GM12873 (cell line): ENCODE measurements around the gene SLC6A3.

Experiments
- CTCF ChIP-seq: IDR thresholded peaks from 2 replicates; pipeline ENCODE4 v1.5.1; 2012; ENCODE audit warnings: low read depth, mild to moderate bottlenecking, moderate library complexity, low read length, control low read depth; ENCODE audit not compliant: insufficient read depth; ENCODE audit errors: missing control alignments

The SLC6A3 gene

GRCh38 chr5:1418921-1419280 is 26.3 kb downstream of the SLC6A3 start:
- TF ChIP-seq CTCF = no peak

- TF ChIP-seq CTCF = no peak
Measured at GRCh38 chr5:1418238-1418920, 26.9 kb downstream of the SLC6A3 start.

- no peak for TF ChIP-seq CTCF
Measured at GRCh38 chr5:1417586-1418225, 27.5 kb downstream of the SLC6A3 start.

GRCh38 chr5:1416856-1417469 is 28.3 kb downstream of the SLC6A3 start:
- TF ChIP-seq CTCF = no peak

GRCh38 chr5:1415626-1416360 is 29.4 kb downstream of the SLC6A3 start:
- TF ChIP-seq CTCF = no peak

- TF ChIP-seq CTCF = no peak
Measured at GRCh38 chr5:1415059-1415425, 30.2 kb downstream of the SLC6A3 start.

- no peak for TF ChIP-seq CTCF
Measured at GRCh38 chr5:1414311-1415058, 30.8 kb downstream of the SLC6A3 start.
